Measurements from ENCODE around the gene SSRP1. TPM values are rescaled to one million over a fixed set of nuclear protein-coding genes. Genes with fewer than 3 reads are reported as not detected.
A peak's percentile ranks its signal among the peaks of the same experiment; 100 is the strongest.
"Not testable (repeated sequence)": the region's sequence is repeated elsewhere in the genome, so short reads cannot be mapped to it uniquely, and the experiment has no call there.

SSRP1 gene
- total and polyA plus RNA-seq, 9 of the 15 experiments (the other 6 are each of a cell fraction or from before 2014, with no cell fraction given), result 91.1 to 416 (median 245) TPM

GRCh38 chr11:57361420-57361819 is 25.7 kb upstream of the SSRP1 start:
- H4K20me1 ChIP-seq (replicated peaks; ENCODE audit: control insufficient read depth, insufficient read depth, low read length); FAIRE-seq; H3K9me1 ChIP-seq (ENCODE audit: control insufficient read depth, insufficient read depth, low read length); H2AFZ ChIP-seq (ENCODE audit: low read depth, low read length); H3K9ac ChIP-seq (ENCODE audit: insufficient read depth in 1 of 2, low read depth in 2 of 2, low read length in 2 of 2); H3K27me3 ChIP-seq (ENCODE audit: control insufficient read depth in 2 of 2, insufficient read depth in 2 of 2, low read length in 2 of 2); intact Hi-C loops (cut with micrococcal nuclease); H3K27ac ChIP-seq (ENCODE audit: extremely low read depth, low read depth, low read length); H3K36me3 ChIP-seq (ENCODE audit: control insufficient read depth, insufficient read depth, low read length); in situ Hi-C loops (cut with MboI); BruUV-seq (replicated peaks); H3K4me3 ChIP-seq; H3K79me2 ChIP-seq (ENCODE audit: control insufficient read depth, insufficient read depth, low read length); H3K4me2 ChIP-seq (ENCODE audit: insufficient read depth, low read length); ATAC-seq; H3K9me3 ChIP-seq (replicated peaks; ENCODE audit: control insufficient read depth, insufficient read depth, low read depth, low read length); DNase-seq (ENCODE audit: extremely low read depth in 1 of 4, low spot score in 3 of 4); CTCF ChIA-PET (ENCODE audit: low intra/inter-chr PET ratio): not testable (repeated sequence)
- H3K4me1 ChIP-seq (replicated peaks in 1 of 2; ENCODE audit: control insufficient read depth in 2 of 2, insufficient read depth in 2 of 2, low read length in 2 of 2), result peaks cover 14 to 21% of the 10 kb centered on the region in 2 experiments
- TF ChIP-seq SMARCA5 (IDR thresholded peaks at IDR 0.05) (peak; percentile 26; the same call in 1 of the 2 replicates), RBM25 (IDR thresholded peaks at IDR 0.05; ENCODE audit: low read depth, low read length, severe bottlenecking) (peak; percentile 41), BCOR (IDR thresholded peaks at IDR 0.05) (peak; percentile 54; the same call in 1 of the 2 replicates), KDM1A (IDR thresholded peaks at IDR 0.05) (0 out of 4 replicates have a peak, but pooled peaks of 1 of the 2 experiments have one; percentile 25), ZNF146 (CRISPR knock-in tag; IDR thresholded peaks at IDR 0.05; ENCODE audit: unreplicated experiment) (peak; percentile 99)
- POLR2A ChIA-PET, result interaction anchor here (0.9 kb wide), 2 partner anchors 10 to 18 kb away, joined by 4 read pairs; no protein-coding TSS in a partner anchor

GRCh38 chr11:57360991-57361390 is 25.3 kb upstream of the SSRP1 start:
- intact Hi-C loops (cut with micrococcal nuclease) (no loop called here), in situ Hi-C loops (cut with MboI) (no loop called here)
- Histone ChIP-seq H3K4me3 (no peak overlapping the region), H3K27me3 (ENCODE audit: control insufficient read depth in 2 of 2, insufficient read depth in 2 of 2, low read length in 2 of 2) (no peaks in the 10 kb centered on the region), H3K9me3 (replicated peaks; ENCODE audit: control insufficient read depth, insufficient read depth, low read depth, low read length) (no peaks in the 10 kb centered on the region), H4K20me1 (replicated peaks; ENCODE audit: control insufficient read depth, insufficient read depth, low read length) (no peaks in the 10 kb centered on the region), H3K9me1 (ENCODE audit: control insufficient read depth, insufficient read depth, low read length) (no peaks in the 10 kb centered on the region), H3K9ac (ENCODE audit: insufficient read depth in 1 of 2, low read depth in 2 of 2, low read length in 2 of 2) (no peak overlapping the region), H3K79me2 (ENCODE audit: control insufficient read depth, insufficient read depth, low read length) (no peaks in the 10 kb centered on the region), H2AFZ (ENCODE audit: low read depth, low read length) (no peak overlapping the region), H3K27ac (ENCODE audit: extremely low read depth, low read depth, low read length) (no peak overlapping the region), H3K4me2 (ENCODE audit: insufficient read depth, low read length) (no peak overlapping the region), H3K4me1 (replicated peaks in 1 of 2; ENCODE audit: control insufficient read depth in 2 of 2, insufficient read depth in 2 of 2, low read length in 2 of 2) (peaks cover 14 to 21% of the 10 kb centered on the region in 2 experiments), H3K36me3 (ENCODE audit: control insufficient read depth, insufficient read depth, low read length) (no peaks in the 10 kb centered on the region)
- FAIRE-seq (no peak), ATAC-seq (no peak), DNase-seq (ENCODE audit: extremely low read depth in 1 of 4, low spot score in 3 of 4) (no peak)
- BruUV-seq (replicated peaks), result no TSS peak
- 47% methylated on average over 6 of the region's 8 CpGs for WGBS (ENCODE audit: insufficient coverage, low coverage, missing lambda C conversion rate)
- CTCF ChIA-PET (ENCODE audit: low intra/inter-chr PET ratio), result no interaction called here
- POLR2A ChIA-PET, result interaction anchor here (0.6 to 0.9 kb wide), 3 partner anchors 10 to 64 kb away, joined by 3 to 4 read pairs (median 4); no protein-coding TSS in a partner anchor
- TF ChIP-seq, protein P1, sequence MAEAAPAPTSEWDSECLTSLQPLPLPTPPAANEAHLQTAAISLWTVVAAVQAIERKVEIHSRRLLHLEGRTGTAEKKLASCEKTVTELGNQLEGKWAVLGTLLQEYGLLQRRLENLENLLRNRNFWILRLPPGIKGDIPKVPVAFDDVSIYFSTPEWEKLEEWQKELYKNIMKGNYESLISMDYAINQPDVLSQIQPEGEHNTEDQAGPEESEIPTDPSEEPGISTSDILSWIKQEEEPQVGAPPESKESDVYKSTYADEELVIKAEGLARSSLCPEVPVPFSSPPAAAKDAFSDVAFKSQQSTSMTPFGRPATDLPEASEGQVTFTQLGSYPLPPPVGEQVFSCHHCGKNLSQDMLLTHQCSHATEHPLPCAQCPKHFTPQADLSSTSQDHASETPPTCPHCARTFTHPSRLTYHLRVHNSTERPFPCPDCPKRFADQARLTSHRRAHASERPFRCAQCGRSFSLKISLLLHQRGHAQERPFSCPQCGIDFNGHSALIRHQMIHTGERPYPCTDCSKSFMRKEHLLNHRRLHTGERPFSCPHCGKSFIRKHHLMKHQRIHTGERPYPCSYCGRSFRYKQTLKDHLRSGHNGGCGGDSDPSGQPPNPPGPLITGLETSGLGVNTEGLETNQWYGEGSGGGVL (CRISPR knock-in tag; IDR thresholded peaks at IDR 0.05), result no peak
- TF ChIP-seq ZKSCAN1 (IDR thresholded peaks at IDR 0.05; ENCODE audit: low read depth, low read length) (no peak), NFYB (IDR thresholded peaks at IDR 0.05; ENCODE audit: extremely low read depth, insufficient read length) (no peak), ZNF140 (CRISPR knock-in tag; IDR thresholded peaks at IDR 0.05) (no peak), ELK3 (CRISPR knock-in tag; IDR thresholded peaks at IDR 0.05) (no peak), ESRRA (IDR thresholded peaks at IDR 0.05; ENCODE audit: borderline replicate concordance, low read depth) (no peak), HDAC1 (IDR thresholded peaks at IDR 0.05) (no peak)
- TF ChIP-seq, protein P2, sequence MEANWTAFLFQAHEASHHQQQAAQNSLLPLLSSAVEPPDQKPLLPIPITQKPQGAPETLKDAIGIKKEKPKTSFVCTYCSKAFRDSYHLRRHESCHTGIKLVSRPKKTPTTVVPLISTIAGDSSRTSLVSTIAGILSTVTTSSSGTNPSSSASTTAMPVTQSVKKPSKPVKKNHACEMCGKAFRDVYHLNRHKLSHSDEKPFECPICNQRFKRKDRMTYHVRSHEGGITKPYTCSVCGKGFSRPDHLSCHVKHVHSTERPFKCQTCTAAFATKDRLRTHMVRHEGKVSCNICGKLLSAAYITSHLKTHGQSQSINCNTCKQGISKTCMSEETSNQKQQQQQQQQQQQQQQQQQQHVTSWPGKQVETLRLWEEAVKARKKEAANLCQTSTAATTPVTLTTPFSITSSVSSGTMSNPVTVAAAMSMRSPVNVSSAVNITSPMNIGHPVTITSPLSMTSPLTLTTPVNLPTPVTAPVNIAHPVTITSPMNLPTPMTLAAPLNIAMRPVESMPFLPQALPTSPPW (CRISPR knock-in tag; IDR thresholded peaks at IDR 0.05), result no peak

Data from K562 (cell line).